MM.1S (cell line): ENCODE results near the gene TTK.
"Not testable (repeated sequence)": the region's sequence is repeated elsewhere in the genome, so short reads cannot be mapped to it uniquely, and the experiment has no call there.

Experiments
- DNase-seq: peaks from one replicate; pipeline ENCODE4 v3.0.0-alpha.2; 2015
- H2AFZ ChIP-seq: fragments of 300-600 bp; sonication (generic); 2 replicates; pipeline ENCODE4 v1.6.0; 2016; ENCODE audit warnings: antibody characterized with exemption, low read length
- H3F3A ChIP-seq: fragments of 300-600 bp; sonication (generic); 2 replicates; pipeline ENCODE4 v1.6.1; 2016; ENCODE audit warnings: mild to moderate bottlenecking, antibody characterized with exemption, low read length, moderate library complexity, mixed read lengths; ENCODE audit not compliant: insufficient read depth
- H3K27ac ChIP-seq: fragments of 300-600 bp; sonication (generic); 2 replicates; pipeline ENCODE4 v1.5.1; 2016; ENCODE audit warnings: mild to moderate bottlenecking, low read length
- H3K27me3 ChIP-seq: fragments of 300-600 bp; sonication (generic); replicated peaks from 2 replicates; pipeline ENCODE4 v1.6.0; 2016; ENCODE audit warnings: low read length; ENCODE audit not compliant: insufficient read depth
- H3K36me3 ChIP-seq: fragments of 300-600 bp; sonication (generic); replicated peaks from 2 replicates; pipeline ENCODE4 v1.6.1; 2016; ENCODE audit warnings: mild to moderate bottlenecking, low read length, mixed read lengths; ENCODE audit not compliant: insufficient read depth
- H3K4me1 ChIP-seq: fragments of 300-600 bp; sonication (generic); 2 replicates; pipeline ENCODE4 v1.6.1; 2016; ENCODE audit warnings: low read length, mixed read lengths
- H3K4me2 ChIP-seq: fragments of 300-600 bp; sonication (generic); 2 replicates; pipeline ENCODE4 v1.6.0; 2016; ENCODE audit warnings: low read depth, low read length
- H3K4me3 ChIP-seq: fragments of 300-600 bp; sonication (generic); 2 replicates; pipeline ENCODE4 v1.5.1; 2016; ENCODE audit warnings: low read length, mixed read lengths
- H3K79me2 ChIP-seq: fragments of 300-600 bp; sonication (generic); 2 replicates; pipeline ENCODE4 v1.6.1; 2016; ENCODE audit warnings: mixed run types, low read length, mixed read lengths
- H3K9ac ChIP-seq: fragments of 300-600 bp; sonication (generic); 2 replicates; pipeline ENCODE4 v1.6.1; 2016; ENCODE audit warnings: low read length, mixed read lengths
- H3K9me2 ChIP-seq: fragments of 300-600 bp; sonication (generic); replicated peaks from 2 replicates; pipeline ENCODE4 v1.6.1; 2016; ENCODE audit warnings: mild to moderate bottlenecking, low read length, mixed read lengths; ENCODE audit not compliant: insufficient read depth
- H3K9me3 ChIP-seq: fragments of 300-600 bp; sonication (generic); replicated peaks from 2 replicates; pipeline ENCODE4 v1.6.1; 2016; ENCODE audit warnings: mild to moderate bottlenecking, low read length, mixed read lengths; ENCODE audit not compliant: insufficient read depth
- H4K20me1 ChIP-seq: fragments of 300-600 bp; sonication (generic); 2 replicates; pipeline ENCODE4 v1.6.1; 2016; ENCODE audit warnings: mild to moderate bottlenecking, low read length, moderate library complexity, mixed read lengths; ENCODE audit not compliant: insufficient read depth
- CTCF ChIP-seq: fragments of 300-600 bp; sonication (generic); IDR thresholded peaks from 2 replicates; pipeline ENCODE4 v1.5.1; 2016; ENCODE audit warnings: antibody characterized with exemption, low read length, mixed read lengths
- EZH2 ChIP-seq: fragments of 300-600 bp; sonication (generic); optimal IDR thresholded peaks from 2 replicates; pipeline ENCODE3; 2017; ENCODE audit warnings: low read depth, mild to moderate bottlenecking, antibody characterized with exemption, low read length, mixed read lengths
- EZH2phosphoT487 ChIP-seq: fragments of 300-600 bp; sonication (generic); IDR thresholded peaks from 2 replicates; pipeline ENCODE4 v1.6.1; 2018; ENCODE audit warnings: antibody characterized with exemption, low read length

TTK gene

GRCh38 chr6:80060774-80061173, 56.3 kb downstream of the TTK start:
- H3K79me2 ChIP-seq: no peaks in the 10 kb centered on the region
- H3K4me3 ChIP-seq: no peak overlapping the region
- no peaks in the 10 kb centered on the region for H3F3A ChIP-seq
- H3K27ac ChIP-seq: no peak overlapping the region
- DNase-seq: no peak
- no peaks in the 10 kb centered on the region for H3K36me3 ChIP-seq
- no peak for TF ChIP-seq EZH2phosphoT487
- no peak for TF ChIP-seq CTCF
- TF ChIP-seq EZH2: no peak
- H3K9me3 ChIP-seq: no peaks in the 10 kb centered on the region
- no peaks in the 10 kb centered on the region for H3K4me1 ChIP-seq
- no peak overlapping the region for H3K9ac ChIP-seq
- no peaks in the 10 kb centered on the region for H3K9me2 ChIP-seq
- no peaks in the 10 kb centered on the region for H3K27me3 ChIP-seq
- H2AFZ ChIP-seq: no peak overlapping the region
- no peaks in the 10 kb centered on the region for H4K20me1 ChIP-seq
- H3K4me2 ChIP-seq: no peak overlapping the region

GRCh38 chr6:80068146-80068545, 63.7 kb downstream of the TTK start:
- H3K79me2 ChIP-seq, H3K27ac ChIP-seq, H4K20me1 ChIP-seq, H3K4me1 ChIP-seq, H2AFZ ChIP-seq, H3K36me3 ChIP-seq, DNase-seq, H3K9me2 ChIP-seq, H3K4me3 ChIP-seq, H3K27me3 ChIP-seq, H3K9me3 ChIP-seq, H3F3A ChIP-seq, H3K4me2 ChIP-seq, H3K9ac ChIP-seq: not testable (repeated sequence)

GRCh38 chr6:80070431-80070830, 66.0 kb downstream of the TTK start:
- not testable (repeated sequence) for H3K4me3 ChIP-seq, H2AFZ ChIP-seq, H4K20me1 ChIP-seq, H3K27ac ChIP-seq, H3K4me1 ChIP-seq, H3K9me3 ChIP-seq, H3F3A ChIP-seq, H3K27me3 ChIP-seq, H3K9ac ChIP-seq, H3K4me2 ChIP-seq, H3K36me3 ChIP-seq, H3K79me2 ChIP-seq, H3K9me2 ChIP-seq, DNase-seq

GRCh38 chr6:80077067-80077466, 72.6 kb downstream of the TTK start:
- Histone ChIP-seq H3K27ac (no peak overlapping the region), H3K4me3 (no peak overlapping the region), H3F3A (no peaks in the 10 kb centered on the region), H4K20me1 (no peaks in the 10 kb centered on the region), H3K4me1 (no peaks in the 10 kb centered on the region), H3K9me3 (no peaks in the 10 kb centered on the region), H3K4me2 (no peak overlapping the region), H3K27me3 (no peaks in the 10 kb centered on the region), H2AFZ (no peak overlapping the region), H3K36me3 (no peaks in the 10 kb centered on the region), H3K9me2 (no peaks in the 10 kb centered on the region), H3K79me2 (no peaks in the 10 kb centered on the region), H3K9ac (no peak overlapping the region)
- no peak for DNase-seq
- TF ChIP-seq CTCF: no peak
- no peak for TF ChIP-seq EZH2phosphoT487
- no peak for TF ChIP-seq EZH2
